HG03175 (cell line): ENCODE results near the gene RPS19.
A peak's percentile ranks its signal among the peaks of the same experiment; 100 is the strongest.

Experiments used
- ATAC-seq: cut with Tn5 transposase; IDR thresholded peaks from one replicate; pipeline ENCODE4 v1.9.1; 2021; ENCODE audit warnings: mild to moderate bottlenecking, moderate library complexity; ENCODE audit not compliant: unreplicated experiment

The RPS19 gene

GRCh38 chr19:41859618-41860418, at the start of gene RPS19:
RPS19 (plus strand) TSS chr19:41860255; CDS start chr19:41860775, 520 bp downstream.
- peak; percentile 78 for ATAC-seq

- ATAC-seq: no peak
Observed at GRCh38 chr19:41810301-41810700, 49.8 kb upstream of the RPS19 start.

- no peak for ATAC-seq
Observed at GRCh38 chr19:41811036-41811435, 49.0 kb upstream of the RPS19 start.

- no peak for ATAC-seq
Observed at GRCh38 chr19:41811981-41812380, 48.1 kb upstream of the RPS19 start.

- ATAC-seq: no peak
Observed at GRCh38 chr19:41813911-41814310, 46.1 kb upstream of the RPS19 start.

GRCh38 chr19:41815301-41815700, 44.8 kb upstream of the RPS19 start:
- ATAC-seq: no peak

- ATAC-seq: no peak
Observed at GRCh38 chr19:41816761-41817160, 43.3 kb upstream of the RPS19 start.

GRCh38 chr19:41821003-41821735, 38.9 kb upstream of the RPS19 start:
- no peak for ATAC-seq

GRCh38 chr19:41837981-41838708, 21.9 kb upstream of the RPS19 start:
- ATAC-seq: no peak

GRCh38 chr19:41839211-41839610, 20.8 kb upstream of the RPS19 start:
- no peak for ATAC-seq

- no peak for ATAC-seq
Observed at GRCh38 chr19:41843371-41843770, 16.7 kb upstream of the RPS19 start.

- no peak for ATAC-seq
Observed at GRCh38 chr19:41844601-41845000, 15.5 kb upstream of the RPS19 start, which contains the start of gene LYPD4. LYPD4 (minus strand) TSS chr19:41844683; CDS start chr19:41839285, 5,398 bp downstream.

GRCh38 chr19:41845001-41845050, 15.2 kb upstream of the RPS19 start, which contains the start of gene DMRTC2:
DMRTC2 (plus strand) TSS chr19:41845042; CDS start chr19:41847429, 2,387 bp downstream.
- ATAC-seq: no peak

GRCh38 chr19:41845051-41845590, 14.9 kb upstream of the RPS19 start:
- no peak for ATAC-seq

- no peak for ATAC-seq
Observed at GRCh38 chr19:41847351-41848105, 12.5 kb upstream of the RPS19 start.

- no peak for ATAC-seq
Observed at GRCh38 chr19:41848666-41849065, 11.4 kb upstream of the RPS19 start.

GRCh38 chr19:41849067-41849466, 11.0 kb upstream of the RPS19 start:
- ATAC-seq: no peak

GRCh38 chr19:41850381-41850780, 9.7 kb upstream of the RPS19 start:
- ATAC-seq: no peak

- ATAC-seq: no peak
Observed at GRCh38 chr19:41851456-41851855, 8.6 kb upstream of the RPS19 start.

- ATAC-seq: no peak
Observed at GRCh38 chr19:41853344-41853743, 6.7 kb upstream of the RPS19 start.

GRCh38 chr19:41853768-41854167, 6.3 kb upstream of the RPS19 start:
- ATAC-seq: no peak
